Left cardiac atrium (tissue), 4 donors: Measurements from ENCODE around the gene PDGFA. TPM values are rescaled to one million over a fixed set of nuclear protein-coding genes. Genes with fewer than 3 reads are reported as not detected.
A peak's percentile ranks its signal among the peaks of the same experiment; 100 is the strongest.

Experiments
- ATAC-seq, 2 donors: fragments of 200-7000 bp; cut with Tn5 transposase; one replicate each; pipeline ENCODE4 v1.9.1; 2020; ENCODE audit warnings: mild to moderate bottlenecking in 2 of 2, moderate library complexity in 2 of 2
- DNase-seq: peaks from one replicate; pipeline ENCODE4 v3.0.0-alpha.2; 2020
- intact Hi-C, 2 donors: fragments of 100-400 bp; cut with DNase I; formaldehyde crosslinking; loops; one replicate each; pipeline versions ENCODE4 v1.14.1 to v1.15.1; 2022 to 2023
- total RNA-seq, 2 donors: library from RNA; stranded (reverse); fragmentation: NEBNext Ultra II Directional; extraction: Animal tissue kit (Norgen Biotek cat#: 25700); gene quantifications; one replicate each; pipeline ENCODE4 v1.2.1, GENCODE V29; 2021
- donor health status: DM: no; HTN: yes; CAD: no.
- donor health status: DM: no; HTN: yes; CAD: no; lungs with severe emphysema.
- donor health status: DM: yes; HTN: yes; CAD: no.
- donor health status: Dilated cardiomyopathy.

PDGFA gene
- total RNA-seq, 2 donors from 2014 or later, result 27.5 to 33.9 TPM

- no peak for DNase-seq
- intact Hi-C loops, result no loop called here
- no peak for ATAC-seq
Measured at GRCh38 chr7:483656-484355, 35.8 kb downstream of the PDGFA start.

GRCh38 chr7:482521-483083, 37.0 kb downstream of the PDGFA start:
- ATAC-seq, result no peak
- DNase-seq, result no peak
- intact Hi-C loops, result no loop called here

GRCh38 chr7:481219-481930, 38.3 kb downstream of the PDGFA start:
- no peak for DNase-seq
- ATAC-seq, result no peak
- intact Hi-C loops, result no loop called here

- DNase-seq (peak; percentile 27), ATAC-seq (peak in 1 of 2 donors; percentile 52)
- intact Hi-C loops, result no loop called here
Measured at GRCh38 chr7:480531-481218, 39.0 kb downstream of the PDGFA start.

GRCh38 chr7:479948-480499, 39.6 kb downstream of the PDGFA start:
- no peak for ATAC-seq
- no peak for DNase-seq
- intact Hi-C loops, result no loop called here

- intact Hi-C loops, result no loop called here
- peak; percentile 14 for DNase-seq
- ATAC-seq, result no peak
Measured at GRCh38 chr7:479115-479947, 40.3 kb downstream of the PDGFA start.

- DNase-seq, result no peak
- no peak for ATAC-seq
- intact Hi-C loops, result no loop called here
Measured at GRCh38 chr7:477626-478220, 41.9 kb downstream of the PDGFA start.

- intact Hi-C loops, result no loop called here
- no peak for DNase-seq
- no peak for ATAC-seq
Measured at GRCh38 chr7:476736-477360, 42.8 kb downstream of the PDGFA start.

GRCh38 chr7:475951-476441, 43.6 kb downstream of the PDGFA start:
- intact Hi-C loops, result no loop called here

GRCh38 chr7:475425-475728, 44.3 kb downstream of the PDGFA start:
- intact Hi-C loops, result no loop called here
- ATAC-seq, result no peak
- no peak for DNase-seq

More at GRCh38 chr7:475951-476441, 43.6 kb downstream of the PDGFA start:
- ATAC-seq (no peak), DNase-seq (no peak)

GRCh38 chr7:474605-475424, 44.8 kb downstream of the PDGFA start:
- ATAC-seq, result no peak

GRCh38 chr7:473870-474604, 45.6 kb downstream of the PDGFA start:
- ATAC-seq (no peak), DNase-seq (no peak)
- intact Hi-C loops, result no loop called here

More at GRCh38 chr7:474605-475424, 44.8 kb downstream of the PDGFA start:
- intact Hi-C loops, result no loop called here
- peak; percentile 8 for DNase-seq

- intact Hi-C loops, result no loop called here
- ATAC-seq (no peak), DNase-seq (peak; percentile 14)
Measured at GRCh38 chr7:473211-473734, 46.4 kb downstream of the PDGFA start.

- ATAC-seq (no peak), DNase-seq (no peak)
- intact Hi-C loops, result no loop called here
Measured at GRCh38 chr7:472640-472957, 47.0 kb downstream of the PDGFA start.

GRCh38 chr7:471866-472639, 47.6 kb downstream of the PDGFA start:
- ATAC-seq (peak; percentile 85 to 88), DNase-seq (peak; percentile 82)
- intact Hi-C loops, result no loop called here
